H9 (cell line): ENCODE results near the gene CHMP4B. TPM values are rescaled to one million over a fixed set of nuclear protein-coding genes. Genes with fewer than 3 reads are reported as not detected.

Source experiments
- DNase-seq: peaks from one replicate; pipeline ENCODE4 v3.0.0-alpha.2; 2017
- H2AFZ ChIP-seq: one replicate; pipeline ENCODE4 v1.6.1; 2013; ENCODE audit warnings: mild to moderate bottlenecking, low read length, control low read depth, moderate library complexity
- H2AK5ac ChIP-seq: 2 replicates; pipeline ENCODE4 v1.6.1; 2013; ENCODE audit warnings: low read length, control low read depth, mixed read lengths; ENCODE audit not compliant: insufficient read length
- H2BK120ac ChIP-seq: one replicate; pipeline ENCODE4 v1.6.1; 2013; ENCODE audit warnings: low read depth, mild to moderate bottlenecking, low read length, control low read depth, inconsistent platforms; ENCODE audit not compliant: poor library complexity, severe bottlenecking
- H2BK12ac ChIP-seq: 2 replicates; pipeline ENCODE4 v1.6.1; 2013; ENCODE audit warnings: low read length, control low read depth, mixed read lengths, low read depth; ENCODE audit not compliant: insufficient read length
- H2BK15ac ChIP-seq: 2 replicates; pipeline ENCODE4 v1.6.1; 2013; ENCODE audit warnings: low read depth, low read length, control low read depth
- H2BK20ac ChIP-seq: one replicate; pipeline ENCODE4 v1.6.1; 2013; ENCODE audit warnings: low read depth, mild to moderate bottlenecking, low read length, control low read depth, inconsistent platforms; ENCODE audit not compliant: poor library complexity, severe bottlenecking
- H2BK5ac ChIP-seq: 2 replicates; pipeline ENCODE4 v1.6.1; 2013; ENCODE audit warnings: low read length, control low read depth, mixed read lengths; ENCODE audit not compliant: insufficient read length
- H3K14ac ChIP-seq: 2 replicates; pipeline ENCODE4 v1.6.1; 2013; ENCODE audit warnings: low read length, control low read depth; ENCODE audit not compliant: insufficient read depth
- H3K18ac ChIP-seq: 2 replicates; pipeline ENCODE4 v1.6.1; 2013; ENCODE audit warnings: low read depth, mild to moderate bottlenecking, mixed read lengths, low read length, control low read depth; ENCODE audit not compliant: insufficient read length
- H3K23ac ChIP-seq: 2 replicates; pipeline ENCODE4 v1.6.1; 2013; ENCODE audit warnings: low read length, control low read depth, mixed read lengths, low read depth; ENCODE audit not compliant: insufficient read length
- H3K23me2 ChIP-seq: 2 replicates; pipeline ENCODE4 v1.6.1; 2013; ENCODE audit warnings: low read depth, mild to moderate bottlenecking, mixed read lengths, low read length, control low read depth; ENCODE audit not compliant: insufficient read length, poor library complexity, severe bottlenecking
- H3K27ac ChIP-seq: 2 replicates; pipeline ENCODE4 v1.5.1; 2013; ENCODE audit warnings: low read length, control low read depth, mixed read lengths, low read depth; ENCODE audit not compliant: insufficient read length
- H3K27me3 ChIP-seq: 2 replicates; pipeline ENCODE4 v1.6.1; 2013; ENCODE audit warnings: low read length, control low read depth, inconsistent platforms; ENCODE audit not compliant: insufficient read depth
- H3K4ac ChIP-seq: 2 replicates; pipeline ENCODE4 v1.6.1; 2013; ENCODE audit warnings: low read depth, mild to moderate bottlenecking, control low read depth, inconsistent platforms, low read length, moderate library complexity
- H3K4me1 ChIP-seq: 2 replicates; pipeline ENCODE4 v1.6.1; 2013; ENCODE audit warnings: low read length, control low read depth, inconsistent platforms; ENCODE audit not compliant: insufficient read depth
- H3K4me2 ChIP-seq: 2 replicates; pipeline ENCODE4 v1.6.1; 2013; ENCODE audit warnings: low read length, control low read depth, mixed read lengths; ENCODE audit not compliant: insufficient read length, insufficient read depth
- H3K56ac ChIP-seq: 2 replicates; pipeline ENCODE4 v1.6.1; 2013; ENCODE audit warnings: low read depth, mild to moderate bottlenecking, mixed read lengths, low read length, control low read depth; ENCODE audit not compliant: insufficient read length
- H3K79me1 ChIP-seq: 2 replicates; pipeline ENCODE4 v1.6.1; 2013; ENCODE audit warnings: low read depth, mild to moderate bottlenecking, moderate library complexity, low read length, control low read depth, inconsistent platforms; ENCODE audit not compliant: insufficient read depth, poor library complexity, severe bottlenecking
- H3K79me2 ChIP-seq: 2 replicates; pipeline ENCODE4 v1.6.1; 2013; ENCODE audit warnings: low read length, control low read depth, inconsistent platforms; ENCODE audit not compliant: insufficient read depth
- H3K9ac ChIP-seq: 2 replicates; pipeline ENCODE4 v1.6.1; 2013; ENCODE audit warnings: low read length, control low read depth, mixed read lengths; ENCODE audit not compliant: insufficient read length; ENCODE audit errors: extremely low read depth
- H3K9me3 ChIP-seq: one replicate; pipeline ENCODE4 v1.6.1; 2013; ENCODE audit warnings: low read depth, low read length, inconsistent platforms; ENCODE audit not compliant: control insufficient read depth
- H3T11ph ChIP-seq: one replicate; pipeline ENCODE4 v1.6.1; 2013; ENCODE audit warnings: mild to moderate bottlenecking, low read length, control low read depth, inconsistent platforms
- H4K20me1 ChIP-seq: one replicate; pipeline ENCODE4 v1.6.1; 2013; ENCODE audit not compliant: control insufficient read depth, insufficient read length, insufficient read depth
- H4K5ac ChIP-seq: 2 replicates; pipeline ENCODE4 v1.6.1; 2013; ENCODE audit warnings: low read depth, mild to moderate bottlenecking, mixed read lengths, low read length, control low read depth; ENCODE audit not compliant: insufficient read length
- H4K8ac ChIP-seq: replicated peaks from 2 replicates; pipeline ENCODE4 v1.6.1; 2013; ENCODE audit warnings: low read length, control low read depth, mixed read lengths, low read depth; ENCODE audit not compliant: insufficient read length
- H4K91ac ChIP-seq: 2 replicates; pipeline ENCODE4 v1.6.1; 2013; ENCODE audit warnings: low read depth, mild to moderate bottlenecking, moderate library complexity, mixed read lengths, low read length, control low read depth; ENCODE audit not compliant: insufficient read length
- H3K27ac Mint-ChIP-seq, 3 experiments: 2 replicates in 2 of 3; 3 replicates in 1 of 3; pipeline ENCODE4 v1.8.0; 2020 to 2021; ENCODE audit warnings: mixed read lengths in 3 of 3, mild to moderate bottlenecking in 1 of 3, moderate library complexity in 1 of 3
- H3K27me3 Mint-ChIP-seq: 2 replicates; pipeline ENCODE4 v1.8.0; 2021; ENCODE audit warnings: low read depth, mild to moderate bottlenecking, moderate library complexity, mixed read lengths
- H3K36me3 Mint-ChIP-seq, 3 experiments: 2 replicates in 2 of 3; 3 replicates in 1 of 3; pipeline ENCODE4 v1.8.0; 2020 to 2021; ENCODE audit warnings: low read depth in 3 of 3, mixed read lengths in 3 of 3; ENCODE audit not compliant: insufficient read depth in 1 of 3
- H3K4me1 Mint-ChIP-seq, 2 experiments: 2 replicates each; pipeline ENCODE4 v1.8.0; 2020; ENCODE audit warnings: mixed read lengths in 2 of 2
- H3K4me3 Mint-ChIP-seq, 2 experiments: 2 replicates in 1 of 2; 3 replicates in 1 of 2; pipeline ENCODE4 v1.8.0; 2020 to 2021; ENCODE audit warnings: mild to moderate bottlenecking in 2 of 2, mixed read lengths in 2 of 2, moderate library complexity in 1 of 2
- H3K9me3 Mint-ChIP-seq, 2 experiments: 2 replicates in 1 of 2; 3 replicates in 1 of 2; pipeline ENCODE4 v1.8.0; 2020; ENCODE audit warnings: mild to moderate bottlenecking in 2 of 2, mixed read lengths in 2 of 2, moderate library complexity in 1 of 2
- CTCF ChIP-seq: fragments of 200-600 bp; sonication (generic); conservative IDR thresholded peaks from 3 replicates; pipeline ENCODE4 v1.8.0; 2021; ENCODE audit warnings: antibody characterized with exemption, mild to moderate bottlenecking
- WGBS: extraction: QIAGEN DNeasy Blood & Tissue Kit; methylation state at CpG from one replicate; pipeline ENCODE4 v1.1.7; 2013; ENCODE audit warnings: missing lambda C conversion rate, low lambda C conversion rate, mixed read lengths; ENCODE audit not compliant: insufficient read length; ENCODE audit errors: extremely low coverage; 5-methylcytosine and 5-hydroxymethylcytosine counted together
- total RNA-seq: library from RNA; stranded (reverse); gene quantifications from 2 replicates; pipeline ENCODE4 v1.2.1, GENCODE V29; 2021

CHMP4B gene
- total RNA-seq, 1 experiment from 2014 or later: 94.9 TPM

- Mint-ChIP-seq H3K9me3 (no peaks in the 10 kb centered on the region; a peak in 1 of 5 replicates), H3K27ac (no peak overlapping the region; a peak in 1 of 7 replicates), H3K27me3 (peaks cover 15% of the 10 kb centered on the region), H3K4me3 (no peak overlapping the region), H3K36me3 (no peaks in the 10 kb centered on the region), H3K4me1 (peaks cover 0 to 3% of the 10 kb centered on the region in 2 experiments; a peak in 1 of 4 replicates)
- no peak overlapping the region for H3K18ac ChIP-seq
- H2BK120ac ChIP-seq: no peak overlapping the region
- no peak overlapping the region for H2BK15ac ChIP-seq
- no peak overlapping the region for H3K56ac ChIP-seq
- no peak overlapping the region for H2BK20ac ChIP-seq
- H3K9me3 ChIP-seq: no peaks in the 10 kb centered on the region
- H3T11ph ChIP-seq: no peak overlapping the region
- no peak overlapping the region for H4K91ac ChIP-seq
- no peak for DNase-seq
- no peak overlapping the region for H2AFZ ChIP-seq
- H3K4me1 ChIP-seq: no peaks in the 10 kb centered on the region
- H4K5ac ChIP-seq: no peak overlapping the region
- H4K20me1 ChIP-seq: no peaks in the 10 kb centered on the region
- no peak overlapping the region for H3K27ac ChIP-seq
- no peak overlapping the region for H3K9ac ChIP-seq
- H4K8ac ChIP-seq: no peak overlapping the region
- WGBS: no CpG with 5 or more reads among the region's 4 CpGs
- H3K27me3 ChIP-seq: no peaks in the 10 kb centered on the region
- no peak overlapping the region for H3K14ac ChIP-seq
- H3K4ac ChIP-seq: no peak overlapping the region
- H2BK5ac ChIP-seq: no peak overlapping the region
- peaks cover 3% of the 10 kb centered on the region for H3K23me2 ChIP-seq
- no peaks in the 10 kb centered on the region for H3K79me2 ChIP-seq
- no peak overlapping the region for H2BK12ac ChIP-seq
- H3K23ac ChIP-seq: no peak overlapping the region
- no peak overlapping the region for H3K4me2 ChIP-seq
- H2AK5ac ChIP-seq: no peak overlapping the region
- no peak for TF ChIP-seq CTCF
- H3K79me1 ChIP-seq: no peaks in the 10 kb centered on the region
These were observed 82.2 kb downstream of the CHMP4B start for GRCh38 chr20:33893314-33893713.
